Progenitor cell of endocrine pancreas (in vitro differentiated cells): ENCODE results near the gene SCARF2. TPM values are rescaled to one million over a fixed set of nuclear protein-coding genes. Genes with fewer than 3 reads are reported as not detected.

ENCODE experiments used
- DNase-seq: peaks from one replicate; pipeline ENCODE4 v3.0.0; 2021; ENCODE audit warnings: low spot score; ENCODE audit not compliant: unreplicated experiment
- H3K27ac Mint-ChIP-seq: 2 replicates; pipeline ENCODE4 v1.8.0; 2021; ENCODE audit warnings: mild to moderate bottlenecking, moderate library complexity, mixed read lengths
- H3K27me3 Mint-ChIP-seq: 2 replicates; pipeline ENCODE4 v1.8.0; 2021; ENCODE audit warnings: mixed read lengths
- H3K36me3 Mint-ChIP-seq: 2 replicates; pipeline ENCODE4 v1.8.0; 2022; ENCODE audit warnings: mixed read lengths; ENCODE audit not compliant: insufficient read depth
- H3K4me1 Mint-ChIP-seq: 2 replicates; pipeline ENCODE4 v1.8.0; 2021; ENCODE audit warnings: low read depth, mixed read lengths
- H3K4me3 Mint-ChIP-seq: 2 replicates; pipeline ENCODE4 v1.8.0; 2021; ENCODE audit warnings: low read depth, mild to moderate bottlenecking, moderate library complexity, mixed read lengths
- H3K9me3 Mint-ChIP-seq: 2 replicates; pipeline ENCODE4 v1.8.0; 2021; ENCODE audit warnings: low read depth, mixed read lengths
- total RNA-seq: library from RNA; stranded (reverse); gene quantifications from 2 replicates; pipeline ENCODE4 v1.2.1, GENCODE V29; 2021
- TF ChIP-seq, protein P1 (sequence below): fragments of 200-600 bp; sonication (generic); IDR thresholded peaks from one replicate; pipeline ENCODE4 v1.5.0; 2021; ENCODE audit warnings: antibody characterized with exemption, mild to moderate bottlenecking; ENCODE audit not compliant: unreplicated experiment

SCARF2 gene
- total RNA-seq, 1 donor from 2014 or later: 14.4 TPM

DNA sequence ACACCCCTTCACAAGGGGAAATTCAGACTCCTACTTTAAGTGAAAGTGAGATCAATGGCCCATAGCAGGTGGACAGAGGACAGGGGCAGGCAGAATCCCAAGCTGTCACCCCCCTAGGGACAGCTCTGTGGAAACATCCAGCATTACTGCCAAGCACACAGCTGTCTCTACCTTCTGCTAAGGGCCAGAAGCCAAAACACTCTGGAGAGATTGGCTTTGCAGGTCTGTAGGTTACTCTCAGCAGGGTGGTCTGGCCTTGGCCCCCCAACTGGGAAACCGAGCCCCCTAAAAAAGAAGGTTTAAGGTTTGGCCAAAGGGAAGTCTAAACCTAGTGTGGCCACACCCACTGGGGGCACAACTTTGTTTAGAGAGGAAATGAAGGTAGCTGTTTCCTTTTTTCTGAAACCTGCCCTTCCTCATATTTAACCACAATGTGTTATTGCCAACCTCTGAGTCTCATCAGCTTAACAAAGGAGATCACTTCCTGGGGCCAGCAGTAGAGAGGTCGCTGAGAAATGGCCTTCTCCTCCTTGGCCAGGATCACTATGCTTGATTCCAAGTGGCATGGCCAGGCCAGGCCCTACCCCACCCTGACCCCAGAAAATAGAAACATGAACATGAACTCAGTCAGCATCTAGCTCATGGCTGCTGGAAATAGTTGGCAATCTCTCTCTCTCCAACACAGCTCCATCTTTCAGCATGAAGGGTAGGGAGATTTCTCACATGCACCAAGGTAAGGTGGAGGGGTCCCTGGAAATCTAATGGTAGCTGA is 25.9 kb upstream of the SCARF2 start:
- H3K27me3 Mint-ChIP-seq: no peaks in the 10 kb centered on the region
- H3K4me3 Mint-ChIP-seq: no peak overlapping the region
- H3K27ac Mint-ChIP-seq: no peak overlapping the region
- peaks cover 7% of the 10 kb centered on the region for H3K4me1 Mint-ChIP-seq
- TF ChIP-seq, protein P1, sequence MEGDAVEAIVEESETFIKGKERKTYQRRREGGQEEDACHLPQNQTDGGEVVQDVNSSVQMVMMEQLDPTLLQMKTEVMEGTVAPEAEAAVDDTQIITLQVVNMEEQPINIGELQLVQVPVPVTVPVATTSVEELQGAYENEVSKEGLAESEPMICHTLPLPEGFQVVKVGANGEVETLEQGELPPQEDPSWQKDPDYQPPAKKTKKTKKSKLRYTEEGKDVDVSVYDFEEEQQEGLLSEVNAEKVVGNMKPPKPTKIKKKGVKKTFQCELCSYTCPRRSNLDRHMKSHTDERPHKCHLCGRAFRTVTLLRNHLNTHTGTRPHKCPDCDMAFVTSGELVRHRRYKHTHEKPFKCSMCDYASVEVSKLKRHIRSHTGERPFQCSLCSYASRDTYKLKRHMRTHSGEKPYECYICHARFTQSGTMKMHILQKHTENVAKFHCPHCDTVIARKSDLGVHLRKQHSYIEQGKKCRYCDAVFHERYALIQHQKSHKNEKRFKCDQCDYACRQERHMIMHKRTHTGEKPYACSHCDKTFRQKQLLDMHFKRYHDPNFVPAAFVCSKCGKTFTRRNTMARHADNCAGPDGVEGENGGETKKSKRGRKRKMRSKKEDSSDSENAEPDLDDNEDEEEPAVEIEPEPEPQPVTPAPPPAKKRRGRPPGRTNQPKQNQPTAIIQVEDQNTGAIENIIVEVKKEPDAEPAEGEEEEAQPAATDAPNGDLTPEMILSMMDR: no peak
- no peak for DNase-seq
- peaks cover 4% of the 10 kb centered on the region for H3K36me3 Mint-ChIP-seq
- no peaks in the 10 kb centered on the region for H3K9me3 Mint-ChIP-seq

- TF ChIP-seq, protein P1: no peak
- peaks cover 8% of the 10 kb centered on the region for H3K36me3 Mint-ChIP-seq
- DNase-seq: no peak
- H3K4me1 Mint-ChIP-seq: peaks cover 5% of the 10 kb centered on the region
- H3K27ac Mint-ChIP-seq: no peak overlapping the region
- H3K9me3 Mint-ChIP-seq: no peaks in the 10 kb centered on the region
- H3K4me3 Mint-ChIP-seq: no peak overlapping the region
- H3K27me3 Mint-ChIP-seq: no peaks in the 10 kb centered on the region
Observed at GRCh38 chr22:20459862-20460261, 22.2 kb upstream of the SCARF2 start.

DNA sequence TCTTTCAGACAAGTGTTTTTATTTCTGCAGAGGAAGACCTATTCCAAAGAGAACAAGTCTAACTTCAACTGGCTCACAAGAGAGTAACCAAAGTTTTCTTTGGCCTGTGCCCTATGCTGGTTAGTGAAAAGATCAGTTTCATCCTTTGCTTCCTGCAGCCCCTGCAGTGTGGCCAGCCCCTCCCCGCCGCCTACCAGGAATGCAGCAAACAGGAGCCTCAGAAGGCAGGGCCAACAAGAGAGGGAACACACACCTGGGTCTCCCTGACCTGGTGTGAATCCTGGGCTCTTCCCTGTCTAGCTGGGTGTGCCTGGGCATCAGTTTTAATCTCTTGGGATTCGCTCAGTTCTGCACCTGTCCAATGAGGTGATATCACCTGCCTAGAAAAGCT is 21.5 kb upstream of the SCARF2 start:
- no peak overlapping the region for H3K4me3 Mint-ChIP-seq
- H3K27me3 Mint-ChIP-seq: no peaks in the 10 kb centered on the region
- no peaks in the 10 kb centered on the region for H3K9me3 Mint-ChIP-seq
- H3K27ac Mint-ChIP-seq: no peak overlapping the region
- no peak for DNase-seq
- TF ChIP-seq, protein P1: no peak
- H3K36me3 Mint-ChIP-seq: peaks cover 10% of the 10 kb centered on the region
- peaks cover 5% of the 10 kb centered on the region for H3K4me1 Mint-ChIP-seq

DNA sequence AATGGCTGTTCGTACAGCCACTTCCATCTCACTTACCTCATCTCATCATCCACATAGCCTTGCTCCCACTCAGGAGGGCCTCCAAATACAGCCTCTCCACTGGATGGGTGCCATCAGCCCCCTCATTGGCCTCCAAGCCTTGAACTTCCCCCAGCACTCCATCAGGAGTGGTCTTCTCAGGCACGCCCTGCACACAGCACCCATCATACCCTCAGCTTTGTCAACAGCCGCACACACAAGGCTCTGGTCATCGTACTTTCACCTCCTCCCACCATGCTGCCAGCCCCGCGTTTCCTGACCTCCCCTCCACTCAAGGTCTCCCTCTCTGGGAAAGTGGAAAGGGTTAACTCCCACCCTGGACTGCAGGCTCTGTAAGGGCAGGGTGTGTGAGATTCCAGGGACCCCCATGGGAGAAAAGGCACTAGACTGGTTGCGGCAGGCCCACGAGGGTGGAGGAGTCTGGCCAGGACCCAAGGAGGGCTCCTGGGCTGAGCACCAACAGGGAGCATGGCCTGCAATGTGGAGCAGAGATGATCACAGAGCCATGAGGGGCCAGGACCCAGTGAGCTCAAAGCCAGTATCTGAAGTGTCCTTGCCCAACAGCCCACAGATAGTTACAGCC is 21.0 kb upstream of the SCARF2 start:
- DNase-seq: no peak
- Mint-ChIP-seq H3K36me3 (peaks cover 7% of the 10 kb centered on the region), H3K4me3 (no peak overlapping the region), H3K9me3 (no peaks in the 10 kb centered on the region), H3K27ac (no peak overlapping the region), H3K4me1 (peaks cover 5% of the 10 kb centered on the region), H3K27me3 (no peaks in the 10 kb centered on the region)
- TF ChIP-seq, protein P1: no peak

- no peak overlapping the region for H3K27ac Mint-ChIP-seq
- H3K4me1 Mint-ChIP-seq: peaks cover 5% of the 10 kb centered on the region
- H3K36me3 Mint-ChIP-seq: peaks cover 10% of the 10 kb centered on the region
- TF ChIP-seq, protein P1: no peak
- no peak for DNase-seq
- H3K27me3 Mint-ChIP-seq: no peaks in the 10 kb centered on the region
- no peaks in the 10 kb centered on the region for H3K9me3 Mint-ChIP-seq
- no peak overlapping the region for H3K4me3 Mint-ChIP-seq
Observed at GRCh38 chr22:20457506-20458240, 20.0 kb upstream of the SCARF2 start.
